Measurements from ENCODE around the gene CEP295NL. TPM values are rescaled to one million over a fixed set of nuclear protein-coding genes. Genes with fewer than 3 reads are reported as not detected.

CEP295NL gene
- total and polyA plus RNA-seq, 2 of the 8 experiments (the other 6 are each of a cell fraction or from before 2014, with no cell fraction given), result 0.06 to 2.0 TPM

- ChIA-PET CTCF (ENCODE audit: partially characterized antibody) (interaction anchor here (1.2 to 3.1 kb wide), 3 partner anchors 9 to 37 kb away, joined by 3 to 17 read pairs (median 4); no protein-coding TSS in a partner anchor), POLR2A (ENCODE audit: partially characterized antibody) (interaction anchor here (1.1 to 3.3 kb wide), 3 partner anchors 10 to 977 kb away, joined by 3 to 16 read pairs (median 4); partner anchors contain the start of gene TIMP2)
- WGBS, 2 experiments (ENCODE audit: extremely low coverage in 1 of 2, insufficient coverage in 1 of 2, insufficient read length in 1 of 2, insufficient replicate concordance in 2 of 2, low coverage in 1 of 2, low lambda C conversion rate in 2 of 2, missing lambda C conversion rate in 1 of 2), result 64% methylated on average over 16 of the region's 16 CpGs; no CpG with 5 or more reads in 1 of the 2 experiments
- H3K79me2 ChIP-seq (ENCODE audit: control insufficient read depth in 1 of 2, insufficient read depth in 2 of 2, low read length in 2 of 2), result no peaks in the 10 kb centered on the region
- peak overlapping the region; percentile 76 for H4K91ac ChIP-seq (replicated peaks; ENCODE audit: insufficient read length, low read length)
- H3K4me3 ChIP-seq (ENCODE audit: extremely low read depth in 1 of 4, insufficient read depth in 2 of 4, low read depth in 3 of 4, low read length in 4 of 4), result no peak overlapping the region
- no peak overlapping the region for H2BK120ac ChIP-seq (replicated peaks; ENCODE audit: low read depth, low read length)
- no peaks in the 10 kb centered on the region; a peak in 1 of 7 replicates for H3K27me3 ChIP-seq (replicated peaks in 1 of 4; ENCODE audit: control insufficient read depth in 3 of 4, extremely low read depth in 1 of 4, insufficient read depth in 3 of 4, low read length in 3 of 4)
- no peak overlapping the region for H3K23ac ChIP-seq (ENCODE audit: insufficient read length)
- no peak overlapping the region for H3K14ac ChIP-seq (ENCODE audit: insufficient read length)
- H3K4ac ChIP-seq (replicated peaks; ENCODE audit: insufficient read length, low read depth, low read length), result peak overlapping the region; percentile 79
- H3K4me2 ChIP-seq (ENCODE audit: insufficient read depth in 1 of 2, low read depth in 2 of 2, low read length in 2 of 2), result peak overlapping the region; percentile 5 to 21; a peak in 2 of 4 replicates
- H4K20me1 ChIP-seq (replicated peaks in 1 of 2; ENCODE audit: control insufficient read depth in 1 of 2, insufficient read depth in 2 of 2, low read length in 2 of 2), result no peaks in the 10 kb centered on the region
- FAIRE-seq, result no peak
- no peaks in the 10 kb centered on the region for H3K23me2 ChIP-seq (ENCODE audit: low read depth, low read length)
- H2AFZ ChIP-seq (ENCODE audit: low read length), result peak overlapping the region; percentile 16
- H3K36me3 ChIP-seq (ENCODE audit: control insufficient read depth in 2 of 4, insufficient read depth in 4 of 4, low read length in 3 of 4), result no peaks in the 10 kb centered on the region
- no peak overlapping the region for H2BK20ac ChIP-seq (ENCODE audit: low read length)
- no peak overlapping the region for H3K9ac ChIP-seq (replicated peaks in 1 of 4; ENCODE audit: extremely low read depth in 1 of 4, low read depth in 3 of 4, low read length in 3 of 4)
- no peak overlapping the region for H3K18ac ChIP-seq (ENCODE audit: extremely low read depth, low read length)
- H3K56ac ChIP-seq (replicated peaks; ENCODE audit: insufficient read length, low read depth, low read length), result no peak overlapping the region
- no peaks in the 10 kb centered on the region for H3K9me3 ChIP-seq (ENCODE audit: insufficient read depth in 2 of 2, low read depth in 1 of 2, low read length in 1 of 2)
- no peaks in the 10 kb centered on the region for H3K79me1 ChIP-seq (ENCODE audit: low read depth, low read length)
- peak overlapping the region; percentile 62 for H4K8ac ChIP-seq (ENCODE audit: extremely low read depth, insufficient read depth, low read length)
- peaks cover 0 to 15% (median 8%) of the 10 kb centered on the region in 4 experiments; a peak in 5 of 7 replicates for H3K4me1 ChIP-seq (replicated peaks in 1 of 4; ENCODE audit: control insufficient read depth in 3 of 4, insufficient read depth in 4 of 4, low read length in 3 of 4)
- no peak overlapping the region for H2BK5ac ChIP-seq (ENCODE audit: low read depth, low read length)
- no peak for TF ChIP-seq KDM4A (IDR thresholded peaks at IDR 0.05; ENCODE audit: low read depth, low read length, severe bottlenecking)
- TF ChIP-seq GTF2F1 (IDR thresholded peaks at IDR 0.05; ENCODE audit: borderline replicate concordance, low read depth, low read length), result no peak
- no peak for TF ChIP-seq SUZ12 (IDR thresholded peaks at IDR 0.05; ENCODE audit: low read length)
- TF ChIP-seq ATF2 (IDR thresholded peaks at IDR 0.05; ENCODE audit: low read length), result peak; percentile 73; the same call in 1 of the 2 replicates
- TF ChIP-seq CREB1 (IDR thresholded peaks at IDR 0.05), result peak; percentile 74
- TF ChIP-seq POLR2A (IDR thresholded peaks at IDR 0.05; ENCODE audit: control extremely low read depth in 1 of 2, low read depth in 2 of 2, low read length in 2 of 2), result 0 out of 3 replicates have a peak, but pooled peaks of 1 of the 2 experiments have one; percentile 29
- 0 out of 2 replicates have a peak, but pooled peaks have one; percentile 9 for TF ChIP-seq TCF12 (IDR thresholded peaks at IDR 0.05; ENCODE audit: low read depth, low read length)
- TF ChIP-seq JUND (IDR thresholded peaks at IDR 0.05; ENCODE audit: low read length), result 0 out of 2 replicates have a peak, but pooled peaks have one; percentile 69
- H2BK12ac ChIP-seq (ENCODE audit: low read depth, low read length), result 0 out of 2 replicates have a peak overlapping the region, but pooled peaks have one; percentile 50
- no peak overlapping the region for H2AK5ac ChIP-seq (ENCODE audit: low read depth, low read length)
- H2BK15ac ChIP-seq (ENCODE audit: low read length), result peak overlapping the region; percentile 61; the same call in 1 of the 2 replicates
- peak in 1 of 2 experiments; percentile 63 for DNase-seq (ENCODE audit: low read depth in 1 of 2, low spot score in 2 of 2)
- H4K5ac ChIP-seq (ENCODE audit: insufficient read length, low read depth, low read length), result no peak overlapping the region
- H3K27ac ChIP-seq (ENCODE audit: low read depth, low read length), result no peak overlapping the region
Observed at GRCh38 chr17:78933959-78934568, 31.1 kb upstream of the CEP295NL start.

Measured in H1 (cell line).